ENCODE results near the gene GARNL3. TPM values are rescaled to one million over a fixed set of nuclear protein-coding genes. Genes with fewer than 3 reads are reported as not detected.

Gene GARNL3, protein sequence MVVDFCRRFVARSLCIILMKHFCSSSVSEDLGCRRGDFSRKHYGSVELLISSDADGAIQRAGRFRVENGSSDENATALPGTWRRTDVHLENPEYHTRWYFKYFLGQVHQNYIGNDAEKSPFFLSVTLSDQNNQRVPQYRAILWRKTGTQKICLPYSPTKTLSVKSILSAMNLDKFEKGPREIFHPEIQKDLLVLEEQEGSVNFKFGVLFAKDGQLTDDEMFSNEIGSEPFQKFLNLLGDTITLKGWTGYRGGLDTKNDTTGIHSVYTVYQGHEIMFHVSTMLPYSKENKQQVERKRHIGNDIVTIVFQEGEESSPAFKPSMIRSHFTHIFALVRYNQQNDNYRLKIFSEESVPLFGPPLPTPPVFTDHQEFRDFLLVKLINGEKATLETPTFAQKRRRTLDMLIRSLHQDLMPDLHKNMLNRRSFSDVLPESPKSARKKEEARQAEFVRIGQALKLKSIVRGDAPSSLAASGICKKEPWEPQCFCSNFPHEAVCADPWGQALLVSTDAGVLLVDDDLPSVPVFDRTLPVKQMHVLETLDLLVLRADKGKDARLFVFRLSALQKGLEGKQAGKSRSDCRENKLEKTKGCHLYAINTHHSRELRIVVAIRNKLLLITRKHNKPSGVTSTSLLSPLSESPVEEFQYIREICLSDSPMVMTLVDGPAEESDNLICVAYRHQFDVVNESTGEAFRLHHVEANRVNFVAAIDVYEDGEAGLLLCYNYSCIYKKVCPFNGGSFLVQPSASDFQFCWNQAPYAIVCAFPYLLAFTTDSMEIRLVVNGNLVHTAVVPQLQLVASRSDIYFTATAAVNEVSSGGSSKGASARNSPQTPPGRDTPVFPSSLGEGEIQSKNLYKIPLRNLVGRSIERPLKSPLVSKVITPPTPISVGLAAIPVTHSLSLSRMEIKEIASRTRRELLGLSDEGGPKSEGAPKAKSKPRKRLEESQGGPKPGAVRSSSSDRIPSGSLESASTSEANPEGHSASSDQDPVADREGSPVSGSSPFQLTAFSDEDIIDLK
- 0.58 and 1.4 TPM in 2 replicates for total RNA-seq

DNA sequence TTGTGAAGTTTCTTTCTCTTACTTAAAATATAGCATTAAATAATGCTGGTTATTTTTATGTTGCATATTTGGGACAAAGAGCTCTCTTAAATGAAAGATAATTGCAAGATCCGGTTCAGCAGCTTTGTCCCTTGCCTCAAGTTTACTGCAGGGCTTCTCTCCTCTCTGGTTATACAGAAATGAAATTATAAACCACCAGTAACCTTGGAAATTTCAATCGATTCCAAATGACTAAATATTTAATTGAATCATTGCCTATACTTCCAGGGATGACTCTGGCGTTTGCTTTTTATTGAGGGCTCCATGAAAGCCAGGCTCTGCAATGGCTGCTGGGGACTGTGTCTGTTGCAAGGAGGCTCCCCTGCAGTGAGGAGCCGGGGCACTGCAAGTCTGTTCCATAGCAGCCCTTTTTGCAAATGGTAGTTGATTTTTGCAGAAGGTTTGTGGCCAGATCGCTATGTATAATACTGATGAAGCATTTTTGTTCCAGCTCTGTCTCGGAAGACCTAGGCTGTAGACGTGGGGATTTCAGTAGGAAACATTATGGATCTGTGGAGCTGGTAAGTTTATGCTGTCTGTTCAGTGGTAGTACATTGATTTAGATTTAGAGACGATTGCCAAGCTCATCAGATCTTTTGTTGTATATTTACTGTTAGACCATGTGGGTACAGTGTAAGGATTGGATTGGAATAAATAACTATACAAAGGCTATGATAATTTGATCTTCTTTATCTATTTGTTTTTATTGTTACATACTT is at the start of gene GARNL3:
Gene GARNL3, plus strand, starts transcription at position 313 of the 758 bp plus-strand sequence. Its CDS starts 104 bp downstream, at position 417.

DNA sequence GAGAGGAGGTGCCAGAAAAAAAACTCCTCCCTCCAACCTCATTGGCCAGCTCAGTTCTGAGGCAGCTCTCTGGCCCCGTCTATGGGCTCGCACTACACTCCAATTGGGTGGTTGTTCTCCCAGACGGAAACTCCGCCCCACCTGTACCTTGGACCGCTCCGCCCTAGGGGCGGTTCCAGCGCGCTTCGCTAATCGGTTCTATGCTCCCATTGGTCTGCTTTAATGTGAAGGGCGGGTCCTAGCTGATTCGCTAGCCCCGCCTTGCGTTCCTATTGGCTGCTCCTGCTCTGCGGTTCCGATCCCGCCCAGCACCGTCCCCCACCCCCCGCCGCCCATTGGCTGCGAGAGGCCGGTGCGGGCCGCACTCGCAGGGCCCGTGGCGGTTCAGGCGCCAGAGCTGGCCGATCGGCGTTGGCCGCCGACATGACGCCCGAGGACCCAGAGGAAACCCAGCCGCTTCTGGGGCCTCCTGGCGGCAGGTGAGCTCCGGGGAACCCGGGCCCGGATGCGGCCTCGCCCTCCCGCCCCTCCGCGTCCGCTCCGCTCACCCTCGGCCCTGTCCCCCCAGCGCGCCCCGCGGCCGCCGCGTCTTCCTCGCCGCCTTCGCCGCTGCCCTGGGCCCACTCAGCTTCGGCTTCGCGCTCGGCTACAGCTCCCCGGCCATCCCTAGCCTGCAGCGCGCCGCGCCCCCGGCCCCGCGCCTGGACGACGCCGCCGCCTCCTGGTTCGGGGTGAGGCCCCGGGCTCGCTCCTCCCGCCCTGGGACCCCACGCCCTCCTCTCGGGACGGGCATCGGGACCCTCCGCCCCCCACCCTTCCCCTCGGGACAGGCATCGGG is 132.5 kb downstream of the GARNL3 start, which contains the start of gene SLC2A8:
Gene SLC2A8, plus strand, starts transcription at position 362 of the 838 bp plus-strand sequence. Its CDS starts 62 bp downstream, at position 424.

DNA sequence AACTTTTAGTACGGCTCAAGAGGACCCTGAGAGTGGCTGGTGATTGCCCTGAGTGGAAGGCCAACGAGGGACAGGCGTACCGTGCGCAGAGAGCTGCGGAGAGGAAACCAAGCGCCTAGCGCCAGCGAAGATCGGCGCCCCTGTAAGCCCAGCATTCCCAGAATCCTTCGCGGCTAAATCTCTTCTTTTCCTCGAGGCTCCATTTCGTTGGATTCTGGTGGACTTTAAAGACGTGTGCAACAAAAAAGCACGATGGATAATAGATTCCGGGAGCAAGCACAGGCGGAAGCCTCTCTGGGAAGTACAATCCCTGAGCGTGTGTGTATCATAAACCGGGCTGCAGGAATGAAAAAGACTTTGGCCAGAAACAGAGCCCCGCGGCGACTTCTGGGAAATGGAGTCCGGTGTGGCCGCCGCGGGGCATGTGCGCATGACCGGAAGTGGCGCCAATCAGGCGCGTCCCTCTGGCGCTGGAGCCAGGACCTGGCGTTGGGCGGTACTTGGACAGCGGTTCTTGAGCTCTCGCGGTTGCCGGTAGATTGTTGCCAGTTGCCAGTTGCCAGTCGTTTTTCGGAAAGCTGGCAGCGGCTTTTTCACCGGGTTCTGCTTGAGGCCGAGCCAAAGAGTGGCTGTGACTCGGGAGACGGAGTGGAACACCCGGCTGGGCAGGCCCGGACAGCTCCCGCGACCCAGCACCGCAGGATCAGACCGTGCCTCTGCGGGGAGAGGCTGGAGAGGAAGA is 159.5 kb downstream of the GARNL3 start, which contains the start of gene ZNF79:
Gene ZNF79, plus strand, starts transcription at position 449 of the 742 bp plus-strand sequence. CDS start 406 bp downstream, outside the sequence.

Other genes starting within 250 kb of the GARNL3 start
- gene ANGPTL2, start 142.1 kb upstream of the GARNL3 start, total RNA-seq = 47.1 and 63.0 TPM in 2 replicates
- 0.43 and 10.0 TPM in 2 replicates for gene SLC2A8, start 132.4 kb downstream of the GARNL3 start, total RNA-seq
- gene ZNF79, start 159.6 kb downstream of the GARNL3 start, total RNA-seq = 2.5 and 4.3 TPM in 2 replicates
- 2,910 and 3,703 TPM in 2 replicates for gene RPL12, start 186.6 kb downstream of the GARNL3 start, total RNA-seq
- 9.2 and 10.7 TPM in 2 replicates for gene LRSAM1, start 186.7 kb downstream of the GARNL3 start, total RNA-seq

Measured in pericardium fibroblast (primary cell).